H1 (cell line): Measurements from ENCODE around the gene ZBTB38. TPM values are rescaled to one million over a fixed set of nuclear protein-coding genes. Genes with fewer than 3 reads are reported as not detected.
A peak's percentile ranks its signal among the peaks of the same experiment; 100 is the strongest.

Experiments used
- CTCF ChIA-PET: fragments of 300-600 bp; sonication (Branson Sonifier 250); formaldehyde crosslinking; loops from one replicate; lab custom pipeline; 2021; ENCODE audit not compliant: partially characterized antibody; lab: Charles Lee
- POLR2A ChIA-PET: fragments of 300-600 bp; sonication (Branson Sonifier 250); formaldehyde crosslinking; loops from one replicate; lab custom pipeline; 2021; ENCODE audit warnings: inconsistent platforms; ENCODE audit not compliant: partially characterized antibody; lab: Charles Lee
- DNase-seq, 2 experiments: peaks; one replicate each; pipeline versions ENCODE4 v3.0.0 to v3.0.0-alpha.2; 2010 to 2022; ENCODE audit warnings: low spot score in 2 of 2, low read depth in 1 of 2, mixed read lengths in 1 of 2
- FAIRE-seq: peaks from 2 replicates; lab custom pipeline; 2011; peaks lifted over from hg19 to GRCh38; lab: Jason Lieb, UNC
- H2AFZ ChIP-seq: 2 replicates; pipeline ENCODE4 v1.8.1; 2012; ENCODE audit warnings: low read length, inconsistent platforms
- H2AK5ac ChIP-seq: 2 replicates; pipeline ENCODE4 v1.6.1; 2013; ENCODE audit warnings: low read depth, low read length
- H2BK120ac ChIP-seq: replicated peaks from 2 replicates; pipeline ENCODE3; 2013; ENCODE audit warnings: low read depth, low read length, inconsistent platforms
- H2BK12ac ChIP-seq: 2 replicates; pipeline ENCODE4 v1.6.1; 2013; ENCODE audit warnings: low read depth, low read length
- H2BK15ac ChIP-seq: 2 replicates; pipeline ENCODE4 v1.6.1; 2013; ENCODE audit warnings: low read length
- H2BK20ac ChIP-seq: 2 replicates; pipeline ENCODE4 v1.6.1; 2013; ENCODE audit warnings: low read length
- H2BK5ac ChIP-seq: 2 replicates; pipeline ENCODE4 v1.6.1; 2013; ENCODE audit warnings: low read depth, low read length
- H3K14ac ChIP-seq: 2 replicates; pipeline ENCODE4 v1.6.1; 2013; ENCODE audit warnings: inconsistent platforms; ENCODE audit not compliant: insufficient read length
- H3K18ac ChIP-seq: 2 replicates; pipeline ENCODE4 v1.6.1; 2013; ENCODE audit warnings: low read length; ENCODE audit errors: extremely low read depth
- H3K23ac ChIP-seq: 2 replicates; pipeline ENCODE4 v1.6.1; 2013; ENCODE audit warnings: inconsistent platforms; ENCODE audit not compliant: insufficient read length
- H3K23me2 ChIP-seq: 2 replicates; pipeline ENCODE4 v1.6.1; 2013; ENCODE audit warnings: low read depth, low read length
- H3K27ac ChIP-seq: 2 replicates; pipeline ENCODE4 v1.6.1; 2011; ENCODE audit warnings: low read depth, low read length, inconsistent platforms
- H3K27me3 ChIP-seq, 4 experiments: replicated peaks in 1 of 4; 1 replicate in 1 of 4; 2 replicates in 3 of 4; pipeline versions ENCODE4 v1.6.1 to v1.8.1; 2011 to 2013; ENCODE audit warnings: low read length in 3 of 4, mild to moderate bottlenecking in 3 of 4, inconsistent platforms in 2 of 4, mixed read lengths in 2 of 4, moderate library complexity in 1 of 4; ENCODE audit not compliant: control insufficient read depth in 3 of 4, insufficient read depth in 3 of 4; ENCODE audit errors: extremely low read depth in 1 of 4
- H3K36me3 ChIP-seq, 4 experiments: 2 replicates each; pipeline versions ENCODE4 v1.6.1 to v1.8.1; 2011 to 2013; ENCODE audit warnings: mild to moderate bottlenecking in 4 of 4, low read length in 3 of 4, moderate library complexity in 2 of 4, control low read depth in 1 of 4, inconsistent platforms in 1 of 4; ENCODE audit not compliant: insufficient read depth in 4 of 4, control insufficient read depth in 2 of 4
- H3K4ac ChIP-seq: replicated peaks from 2 replicates; pipeline ENCODE3; 2013; ENCODE audit warnings: low read length, low read depth, mixed read lengths, inconsistent platforms; ENCODE audit not compliant: insufficient read length
- H3K4me1 ChIP-seq, 4 experiments: replicated peaks in 1 of 4; 1 replicate in 1 of 4; 2 replicates in 3 of 4; pipeline versions ENCODE4 v1.6.1 to v1.8.1; 2011 to 2013; ENCODE audit warnings: low read length in 3 of 4, inconsistent platforms in 2 of 4, mixed read lengths in 1 of 4; ENCODE audit not compliant: insufficient read depth in 4 of 4, control insufficient read depth in 3 of 4
- H3K4me2 ChIP-seq, 2 experiments: 2 replicates each; pipeline versions ENCODE4 v1.6.1 to v1.8.1; 2011 to 2013; ENCODE audit warnings: low read depth in 2 of 2, low read length in 2 of 2, control low read depth in 1 of 2, inconsistent platforms in 1 of 2, mild to moderate bottlenecking in 1 of 2; ENCODE audit not compliant: insufficient read depth in 1 of 2
- H3K4me3 ChIP-seq, 4 experiments: fragments of 200-600, 300-600 bp in 1 of 4; sonication (generic), shearing (Covaris generic), sonication (Bioruptor Twin) in 1 of 4; 2 replicates each; pipeline versions ENCODE4 v1.5.1 to v1.8.1; 2011 to 2016; ENCODE audit warnings: low read length in 4 of 4, low read depth in 3 of 4, control low read depth in 2 of 4, inconsistent platforms in 2 of 4, mild to moderate bottlenecking in 2 of 4, mixed read lengths in 1 of 4, moderate library complexity in 1 of 4; ENCODE audit not compliant: insufficient read depth in 2 of 4; ENCODE audit errors: extremely low read depth in 1 of 4
- H3K56ac ChIP-seq: replicated peaks from 2 replicates; pipeline ENCODE3; 2013; ENCODE audit warnings: low read depth, mild to moderate bottlenecking, mixed read lengths, low read length, inconsistent platforms; ENCODE audit not compliant: insufficient read length
- H3K79me1 ChIP-seq: 2 replicates; pipeline ENCODE4 v1.6.1; 2013; ENCODE audit warnings: low read depth, low read length, control low read depth
- H3K79me2 ChIP-seq, 2 experiments: 2 replicates each; pipeline versions ENCODE4 v1.6.1 to v1.8.1; 2012 to 2013; ENCODE audit warnings: low read length in 2 of 2, mild to moderate bottlenecking in 2 of 2, inconsistent platforms in 1 of 2; ENCODE audit not compliant: insufficient read depth in 2 of 2, control insufficient read depth in 1 of 2
- H3K9ac ChIP-seq, 4 experiments: replicated peaks in 1 of 4; 1 replicate in 1 of 4; 2 replicates in 3 of 4; pipeline versions ENCODE4 v1.6.1 to v1.8.1; 2011 to 2013; ENCODE audit warnings: low read depth in 3 of 4, low read length in 3 of 4, control low read depth in 2 of 4, mild to moderate bottlenecking in 2 of 4, moderate library complexity in 2 of 4, inconsistent platforms in 1 of 4; ENCODE audit errors: extremely low read depth in 1 of 4
- H3K9me3 ChIP-seq, 2 experiments: 2 replicates each; pipeline versions ENCODE4 v1.6.1 to v1.8.1; 2012 to 2013; ENCODE audit warnings: mild to moderate bottlenecking in 2 of 2, moderate library complexity in 2 of 2, control low read depth in 1 of 2, inconsistent platforms in 1 of 2, low read depth in 1 of 2, low read length in 1 of 2, mixed read lengths in 1 of 2; ENCODE audit not compliant: insufficient read depth in 2 of 2
- H4K20me1 ChIP-seq, 2 experiments: replicated peaks in 1 of 2; 2 replicates each; pipeline versions ENCODE3 to v1.8.1; 2011 to 2013; ENCODE audit warnings: inconsistent platforms in 2 of 2, low read length in 2 of 2, mild to moderate bottlenecking in 1 of 2; ENCODE audit not compliant: insufficient read depth in 2 of 2, control insufficient read depth in 1 of 2
- H4K5ac ChIP-seq: 2 replicates; pipeline ENCODE4 v1.6.1; 2013; ENCODE audit warnings: low read length, low read depth, mixed read lengths, inconsistent platforms; ENCODE audit not compliant: insufficient read length
- H4K8ac ChIP-seq: 2 replicates; pipeline ENCODE4 v1.8.0; 2013; ENCODE audit warnings: mild to moderate bottlenecking, moderate library complexity, low read length, inconsistent platforms; ENCODE audit not compliant: insufficient read depth; ENCODE audit errors: extremely low read depth
- H4K91ac ChIP-seq: replicated peaks from 2 replicates; pipeline ENCODE3; 2013; ENCODE audit warnings: low read length, mixed read lengths, inconsistent platforms; ENCODE audit not compliant: insufficient read length
- BACH1 ChIP-seq: IDR thresholded peaks from 2 replicates; pipeline ENCODE4 v1.6.1; 2012; ENCODE audit warnings: low read length, improper control_type of control experiment
- CEBPB ChIP-seq: IDR thresholded peaks from 2 replicates; pipeline ENCODE4 v1.6.1; 2012; ENCODE audit warnings: low read depth, low read length
- CTBP2 ChIP-seq: IDR thresholded peaks from 2 replicates; pipeline ENCODE4 v1.7.0; 2011; ENCODE audit warnings: borderline replicate concordance, mild to moderate bottlenecking, moderate library complexity, mixed read lengths, low read length; ENCODE audit not compliant: insufficient read depth, insufficient read length
- FOSL1 ChIP-seq: IDR thresholded peaks from 2 replicates; pipeline ENCODE4 v1.6.1; 2011; ENCODE audit warnings: mild to moderate bottlenecking, low read depth, low read length, moderate library complexity; ENCODE audit not compliant: insufficient read depth
- JUND ChIP-seq: IDR thresholded peaks from 2 replicates; pipeline ENCODE4 v1.6.1; 2011; ENCODE audit warnings: mild to moderate bottlenecking, improper control_type of control experiment, low read length
- NRF1 ChIP-seq: IDR thresholded peaks from 2 replicates; pipeline ENCODE4 v1.6.1; 2011; ENCODE audit warnings: mild to moderate bottlenecking, low read depth, low read length, improper control_type of control experiment
- ZNF274 ChIP-seq: IDR thresholded peaks from 2 replicates; pipeline ENCODE4 v1.7.0; 2012; ENCODE audit warnings: low read length, borderline replicate concordance; ENCODE audit errors: extremely low read depth
- WGBS, 2 experiments: shearing (Covaris generic) in 1 of 2; methylation state at CpG; one replicate each; pipeline versions ENCODE4 v1.1.6 to v1.1.7; 2013 to 2015; ENCODE audit warnings: low lambda C conversion rate in 2 of 2, mixed read lengths in 2 of 2, inconsistent platforms in 1 of 2, low coverage in 1 of 2, missing lambda C conversion rate in 1 of 2; ENCODE audit not compliant: insufficient replicate concordance in 2 of 2, insufficient coverage in 1 of 2, insufficient read length in 1 of 2; ENCODE audit errors: extremely low coverage in 1 of 2, missing lambda C conversion rate in 1 of 2; 5-methylcytosine and 5-hydroxymethylcytosine counted together
- long read RNA-seq, 2 experiments: library from RNA in 1 of 2; library from capped mRNA in 1 of 2; stranded (forward); transcript quantifications; one replicate each; pipeline ENCODE4 v2.0.0, GENCODE V29; 2021; ENCODE audit warnings: inconsistent platforms in 1 of 2
- polyA minus RNA-seq, 3 experiments: library from RNA; depleted of rRNA, polyadenylated mRNA; stranded (reverse); fragments of >200 nt; gene quantifications; 1 replicate in 2 of 3; 2 replicates in 1 of 3; pipeline ENCODE4 v1.2.3, GENCODE V29; 2011
- polyA plus RNA-seq, 7 experiments: library from polyadenylated mRNA; depleted of rRNA in 3 of 7; stranded (reverse) in 5 of 7; unstranded in 2 of 7; fragments of >200 nt in 5 of 7; fragments of 200-250 nt in 2 of 7; gene quantifications; 1 replicate in 5 of 7; 2 replicates in 1 of 7; 4 replicates in 1 of 7; pipeline versions ENCODE4 v1.2.1 to v1.2.3, GENCODE V29; 2011 to 2013; ENCODE audit warnings: missing spikeins in 2 of 7, mixed read lengths in 2 of 7
- total RNA-seq: library from RNA; stranded (reverse); fragmentation: NEBNext Ultra II Directional; extraction: Animal tissue kit (Norgen Biotek cat#: 25700); gene quantifications from 2 replicates; pipeline ENCODE4 v1.2.1, GENCODE V29; 2021
- TF ChIP-seq, protein P1 (sequence below): IDR thresholded peaks from 2 replicates; pipeline ENCODE4 v1.6.1; 2011; ENCODE audit warnings: low read depth, mild to moderate bottlenecking, low read length; ENCODE audit not compliant: insufficient read depth

Gene ZBTB38
- 9.8 and 10.5 TPM in 2 replicates for total RNA-seq
- 3.8 and 4.4 TPM in 2 replicates for polyA plus RNA-seq (2011; rRNA removed)
- polyA plus RNA-seq (2011; cell fraction: cytosol; rRNA removed) = 3.2 TPM
- 6.4 TPM for polyA plus RNA-seq (2011; cell fraction: nucleus; rRNA removed)
- 3.5 to 5.7 TPM (median 4.0 TPM) in 4 replicates for polyA plus RNA-seq (2012, experiment 1 of 2)
- 0.17 TPM for polyA plus RNA-seq (2012, experiment 2 of 2)
- 7.7 TPM for polyA plus RNA-seq (2013, experiment 1 of 2)
- polyA plus RNA-seq (2013, experiment 2 of 2) = 7.0 TPM
- polyA minus RNA-seq (2011; rRNA and poly(A)+ RNA removed) = 14.2 and 20.9 TPM in 2 replicates
- 9.7 TPM for polyA minus RNA-seq (2011; cell fraction: cytosol; rRNA and poly(A)+ RNA removed)
- 25.4 TPM for polyA minus RNA-seq (2011; cell fraction: nucleus; rRNA and poly(A)+ RNA removed)
- long read RNA-seq, experiment 1, partial matches to known transcripts = 0 of 4 reads
- long read RNA-seq, experiment 1, other reads (novel, unspliced or antisense) = 2 of 4 reads
- long read RNA-seq, experiment 2 = 0 reads

DNA sequence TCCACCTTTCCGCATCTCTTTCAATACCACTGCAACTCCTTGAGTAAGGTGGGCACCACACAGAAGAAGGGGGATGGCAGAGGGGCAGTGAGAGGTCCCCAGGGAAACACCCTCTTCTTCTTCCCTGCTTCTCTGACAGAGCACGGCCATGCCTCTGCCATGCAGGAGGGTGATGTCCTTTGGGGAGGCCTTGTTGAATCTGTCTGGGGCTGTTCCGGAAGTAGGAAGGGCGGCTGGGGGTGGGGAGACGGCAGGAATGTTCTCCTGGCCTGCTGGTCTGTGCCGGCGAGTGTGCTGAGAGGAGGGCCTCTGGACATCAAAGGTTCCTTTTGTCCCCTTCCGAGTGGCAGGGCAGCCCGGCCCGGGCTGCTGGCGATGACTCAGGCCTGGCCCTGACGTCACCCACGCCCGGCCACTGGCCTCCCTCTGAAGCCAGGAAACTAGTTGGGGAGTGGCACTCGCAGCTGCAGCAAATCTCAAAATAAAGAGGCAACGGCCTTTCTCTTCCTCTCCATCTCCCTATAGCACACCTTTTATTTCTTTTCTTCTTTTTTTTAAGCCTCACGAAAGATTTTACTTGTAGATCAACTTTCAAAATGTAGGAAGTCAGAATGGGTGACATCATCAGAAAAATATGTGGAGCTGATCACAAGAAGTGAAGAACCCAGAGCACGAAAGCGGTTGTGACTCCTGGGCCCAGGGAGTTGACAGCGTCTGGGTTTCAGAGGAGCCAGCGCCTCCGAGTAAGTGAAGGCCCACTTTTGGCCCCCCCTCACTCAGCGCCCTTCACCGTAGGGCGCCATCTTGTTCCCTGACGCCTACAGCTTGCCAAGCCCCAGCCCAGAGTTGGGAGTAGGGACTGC, at the start of gene ZBTB38:
TSS of gene ZBTB38 (plus strand) at position 443 of the 863 bp plus-strand sequence. CDS start 73,885 bp downstream, outside the sequence.
- Histone ChIP-seq H2BK15ac (peak within 1 kb of the TSS; percentile 82), H3K79me1 (no peaks in the 10 kb centered on the region), H3K9me3 (no peaks in the 10 kb centered on the region), H2BK12ac (peak within 1 kb of the TSS; percentile 94), H4K20me1 (no peaks in the 10 kb centered on the region), H2BK20ac (peak within 1 kb of the TSS; percentile 68), H3K14ac (no peak within 1 kb of the TSS), H3K4me1 (peaks cover 2 to 12% (median 7%) of the 10 kb centered on the region in 4 experiments), H3K4ac (peak within 1 kb of the TSS; percentile 36), H2BK120ac (peak within 1 kb of the TSS; percentile 52), H2AK5ac (peak within 1 kb of the TSS; percentile 84), H3K27me3 (no peaks in the 10 kb centered on the region), H2BK5ac (peak within 1 kb of the TSS; percentile 80; the same call in 1 of the 2 replicates), H3K79me2 (no peaks in the 10 kb centered on the region), H3K18ac (peak within 1 kb of the TSS; percentile 79), H4K5ac (peak within 1 kb of the TSS; percentile 57), H3K56ac (no peak within 1 kb of the TSS), H3K27ac (no peak within 1 kb of the TSS; the same call in 1 of the 2 replicates), H4K8ac (peak within 1 kb of the TSS; percentile 96; the same call in 1 of the 2 replicates), H3K4me2 (peak within 1 kb of the TSS; percentile 32 to 39; a peak in 3 of 4 replicates), H4K91ac (peak within 1 kb of the TSS; percentile 93), H3K23me2 (no peaks in the 10 kb centered on the region), H2AFZ (peak within 1 kb of the TSS; percentile 99), H3K23ac (no peak within 1 kb of the TSS), H3K9ac (no peak within 1 kb of the TSS; a peak in 1 of 7 replicates), H3K36me3 (no peaks in the 10 kb centered on the region), H3K4me3 (peak within 1 kb of the TSS in 3 of 4 experiments; percentile 9 to 21 (median 16); a peak in 4 of 8 replicates)
- ChIA-PET POLR2A (interaction anchor here (0.8 to 1.2 kb wide), 4 partner anchors 20 to 119 kb away, joined by 3 to 4 read pairs (median 3); no protein-coding TSS in a partner anchor), CTCF (interaction anchor here (0.9 to 1.9 kb wide), 5 partner anchors 15 to 59 kb away, joined by 3 to 5 read pairs (median 4); no protein-coding TSS in a partner anchor)
- FAIRE-seq (no peak), DNase-seq (peak; percentile 66 to 73)
- 50% methylated on average over 24 of the region's 26 CpGs; no CpG with 5 or more reads in 1 of the 2 experiments for WGBS, 2 experiments
- TF ChIP-seq NRF1 = no peak
- no peak for TF ChIP-seq FOSL1
- no peak for TF ChIP-seq CEBPB
- no peak for TF ChIP-seq ZNF274
- TF ChIP-seq, protein P1, sequence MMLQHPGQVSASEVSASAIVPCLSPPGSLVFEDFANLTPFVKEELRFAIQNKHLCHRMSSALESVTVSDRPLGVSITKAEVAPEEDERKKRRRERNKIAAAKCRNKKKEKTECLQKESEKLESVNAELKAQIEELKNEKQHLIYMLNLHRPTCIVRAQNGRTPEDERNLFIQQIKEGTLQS = 0 out of 2 replicates have a peak, but pooled peaks have one; percentile 35
- TF ChIP-seq CTBP2 = no peak
- peak; percentile 85 for TF ChIP-seq JUND
- TF ChIP-seq BACH1 = 0 out of 2 replicates have a peak, but pooled peaks have one; percentile 25
